K562 (cell line): Measurements from ENCODE around the gene ARHGAP9. TPM values are rescaled to one million over a fixed set of nuclear protein-coding genes. Genes with fewer than 3 reads are reported as not detected.

Experiments used
- CREB3 ChIP-seq: fragments of 450-650 bp; conservative IDR thresholded peaks from 2 replicates; pipeline ENCODE4 v1.6.1; 2016; ENCODE audit warnings: missing genetic modification characterization, low read depth, mild to moderate bottlenecking, missing compliant biosample characterization, moderate library complexity
- FOXP1 ChIP-seq: sonication (generic); formaldehyde crosslinking; IDR thresholded peaks from 2 replicates; pipeline ENCODE4 v1.8.0; 2022; ENCODE audit warnings: mild to moderate bottlenecking, missing genetic modification reagents
- HNRNPK ChIP-seq: fragments of 200-400 bp; formaldehyde crosslinking; IDR thresholded peaks from one replicate; pipeline ENCODE4 v1.6.1; 2018; ENCODE audit warnings: mild to moderate bottlenecking, low read depth, low read length; ENCODE audit not compliant: poor library complexity, severe bottlenecking
- HNRNPUL1 ChIP-seq: fragments of 200-400 bp; formaldehyde crosslinking; IDR thresholded peaks from 2 replicates; pipeline ENCODE4 v1.6.1; 2017; ENCODE audit warnings: low read length
- KDM1A ChIP-seq, 2 experiments: fragments of 450-650 bp; IDR thresholded peaks; 2 replicates each; pipeline ENCODE4 v1.6.1; 2016; ENCODE audit warnings: mild to moderate bottlenecking in 2 of 2
- KHSRP ChIP-seq: fragments of 450-650 bp; IDR thresholded peaks from 2 replicates; pipeline ENCODE4 v1.6.1; 2017
- MCM5 ChIP-seq: fragments of 450-650 bp; IDR thresholded peaks from 2 replicates; pipeline ENCODE4 v1.6.1; 2016; ENCODE audit warnings: low read depth
- NR3C1 ChIP-seq: sonication (generic); formaldehyde crosslinking; IDR thresholded peaks from 2 replicates; pipeline ENCODE4 v1.8.1; 2022; ENCODE audit warnings: missing genetic modification reagents
- RBM25 ChIP-seq: fragments of 200-400 bp; formaldehyde crosslinking; IDR thresholded peaks from 2 replicates; pipeline ENCODE4 v1.6.1; 2018; ENCODE audit warnings: low read length, low read depth, moderate library complexity; ENCODE audit not compliant: severe bottlenecking
- RREB1 ChIP-seq: fragments of 250-450 bp; sonication (Bioruptor Pico); IDR thresholded peaks from 2 replicates; pipeline ENCODE4 v1.4.0; 2020
- SP2 ChIP-seq: IDR thresholded peaks from 2 replicates; pipeline ENCODE4 v1.6.1; 2011; ENCODE audit warnings: mild to moderate bottlenecking, low read depth, low read length, moderate library complexity; ENCODE audit not compliant: poor library complexity, severe bottlenecking; ENCODE audit errors: extremely low read depth
- ZBTB8A ChIP-seq: fragments of 450-650 bp; IDR thresholded peaks from 2 replicates; pipeline ENCODE4 v1.6.1; 2018; ENCODE audit warnings: mild to moderate bottlenecking, moderate library complexity; ENCODE audit not compliant: partially characterized antibody
- ZNF407 ChIP-seq: fragments of 450-650 bp; IDR thresholded peaks from 2 replicates; pipeline ENCODE4 v1.6.1; 2016; ENCODE audit warnings: low read depth
- polyA plus RNA-seq, 8 experiments: library from polyadenylated mRNA; depleted of rRNA in 4 of 8; stranded (reverse) in 5 of 8; unstranded in 3 of 8; fragments of >200 nt; fragmentation: Nextera tagmentation in 2 of 8; fragmentation: Illumina TruSeq in 1 of 8; extraction: Ambion mirVana in 2 of 8; extraction: Trizol in 1 of 8; gene quantifications; 2 replicates each; pipeline versions ENCODE4 v1.2.1 to v1.2.3, GENCODE V29; 2011 to 2014; ENCODE audit warnings: inconsistent platforms in 1 of 8, missing spikeins in 1 of 8
- total RNA-seq, 7 experiments: library from RNA; depleted of rRNA in 6 of 7; stranded (reverse); fragments of >200 nt in 6 of 7; fragmentation: Illumina TruSeq in 2 of 7; extraction: Trizol in 2 of 7; gene quantifications; 2 replicates each; pipeline versions ENCODE4 v1.2.1 to v1.2.3, GENCODE V29; 2011 to 2021; ENCODE audit warnings: low replicate concordance in 1 of 7

Gene ARHGAP9
- total and polyA plus RNA-seq, 9 of the 15 experiments (the other 6 are each of a cell fraction or from before 2014, with no cell fraction given) = 1.5 to 10.2 (median 5.1) TPM

- no peak for TF ChIP-seq ZNF407
- TF ChIP-seq KHSRP = no peak
- TF ChIP-seq SP2 = no peak
- TF ChIP-seq CREB3 (tag) = no peak
- peak; percentile 98 for TF ChIP-seq HNRNPK
- TF ChIP-seq MCM5 = no peak
- no peak for TF ChIP-seq KDM1A (IDR thresholded peaks at IDR 0.05)
- no peak for TF ChIP-seq ZBTB8A
- no peak for TF ChIP-seq RREB1 (CRISPR knock-in tag)
- no peak for TF ChIP-seq RBM25
- TF ChIP-seq NR3C1 (CRISPR knock-in tag) = peak; percentile 96
- TF ChIP-seq FOXP1 (CRISPR knock-in tag) = peak; percentile 99
- no peak for TF ChIP-seq HNRNPUL1
Observed at GRCh38 chr12:57430931-57431566, 48.6 kb downstream of the ARHGAP9 start, which contains the start of gene R3HDM2 (continued).
